Astrocyte (in vitro differentiated cells and primary cell): Measurements from ENCODE around the gene KIF19.

Experiments
- CTCF ChIP-seq: IDR thresholded peaks from 2 replicates; pipeline ENCODE4 v1.5.1; 2011; ENCODE audit warnings: low read depth, mild to moderate bottlenecking, inconsistent platforms, low read length, moderate library complexity; ENCODE audit not compliant: insufficient read depth
- EZH2 ChIP-seq: IDR thresholded peaks from 2 replicates; pipeline ENCODE4 v1.6.1; 2012; ENCODE audit warnings: mild to moderate bottlenecking, low read length, inconsistent platforms; ENCODE audit not compliant: insufficient read depth

DNA sequence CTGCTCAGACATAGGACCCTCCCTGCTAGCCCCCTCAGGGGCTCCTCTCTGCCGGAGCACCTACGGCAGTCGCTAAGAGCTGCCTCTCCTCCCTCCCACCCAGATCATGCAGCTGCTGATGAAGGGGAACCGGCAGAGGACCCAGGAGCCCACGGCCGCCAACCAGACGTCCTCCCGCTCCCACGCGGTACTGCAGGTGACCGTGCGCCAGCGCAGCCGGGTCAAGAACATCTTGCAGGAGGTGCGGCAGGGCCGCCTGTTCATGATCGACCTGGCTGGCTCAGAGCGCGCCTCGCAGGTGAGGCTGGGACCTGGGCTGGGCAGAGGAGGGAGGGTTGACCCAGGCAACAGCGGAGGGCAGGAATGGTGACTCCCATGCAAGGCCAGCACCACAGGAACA is 18.6 kb downstream of the KIF19 start:
- TF ChIP-seq CTCF = no peak
- no peak for TF ChIP-seq EZH2
